Measurements from ENCODE around the gene SLC22A15.

GRCh38 chr1:115951560-115951959 lies 24.8 kb upstream of the SLC22A15 start:
- no peak for TF ChIP-seq EZH2 (IDR thresholded peaks at IDR 0.05; ENCODE audit: insufficient read depth, poor library complexity, severe bottlenecking)
- TF ChIP-seq EZH2phosphoT487 (IDR thresholded peaks at IDR 0.05; ENCODE audit: insufficient read depth, low read depth): no peak

Measured in GM23248 (cell line).